NCI-H446 treated with DMSO at 0.1 percent for 48 hours (cell line): ENCODE data around the gene GLS.
"Not testable (repeated sequence)": the region's sequence is repeated elsewhere in the genome, so short reads cannot be mapped to it uniquely, and the experiment has no call there.

Source experiments
- DNase-seq: peaks from one replicate; lab custom pipeline; 2025; lab: John Stamatoyannopoulos, UW

Gene GLS

GRCh38 chr2:190995315-190995714 is 114.7 kb downstream of the GLS start:
- DNase-seq = not testable (repeated sequence)

GRCh38 chr2:190996338-190996946 is 115.8 kb downstream of the GLS start:
- peak; percentile 2 for DNase-seq

GRCh38 chr2:190996947-190997346 is 116.3 kb downstream of the GLS start:
- no peak for DNase-seq

GRCh38 chr2:190997526-190998113 is 117.0 kb downstream of the GLS start:
- no peak for DNase-seq

GRCh38 chr2:190999058-190999457 is 118.4 kb downstream of the GLS start:
- DNase-seq = no peak

GRCh38 chr2:190999949-191000665 is 119.5 kb downstream of the GLS start:
- no peak for DNase-seq

- DNase-seq = no peak
Measured at GRCh38 chr2:191001032-191001431, 120.4 kb downstream of the GLS start.

GRCh38 chr2:191001624-191002023 is 121.0 kb downstream of the GLS start:
- DNase-seq = no peak

- no peak for DNase-seq
Measured at GRCh38 chr2:191003405-191004309, 123.0 kb downstream of the GLS start.

GRCh38 chr2:191006297-191006696 is 125.7 kb downstream of the GLS start:
- DNase-seq = no peak

GRCh38 chr2:191006997-191007783 is 126.6 kb downstream of the GLS start:
- no peak for DNase-seq

- no peak for DNase-seq
Measured at GRCh38 chr2:191008286-191008685, 127.7 kb downstream of the GLS start.

GRCh38 chr2:191009541-191010374 is 129.1 kb downstream of the GLS start:
- no peak for DNase-seq

- no peak for DNase-seq
Measured at GRCh38 chr2:191010887-191011885, 130.6 kb downstream of the GLS start.

- DNase-seq = no peak
Measured at GRCh38 chr2:191012346-191012745, 131.7 kb downstream of the GLS start.

GRCh38 chr2:191012845-191013681 is 132.4 kb downstream of the GLS start:
- no peak for DNase-seq

- DNase-seq = no peak
Measured at GRCh38 chr2:191013682-191013931, 133.0 kb downstream of the GLS start.

- peak; percentile 75 for DNase-seq
Measured at GRCh38 chr2:191013932-191014652, 133.5 kb downstream of the GLS start, which contains the start of gene STAT1. Gene STAT1 (minus strand): TSS chr2:191014171. CDS start chr2:191010003, 4,168 bp downstream.
